SK-N-SH (cell line): Measurements from ENCODE around the gene TSSC4.

Experiments used
- FOXM1 ChIP-seq: IDR thresholded peaks from 2 replicates; pipeline ENCODE4 v1.4.0; 2012; ENCODE audit warnings: low read depth, mild to moderate bottlenecking
- MEF2A ChIP-seq: IDR thresholded peaks from 2 replicates; pipeline ENCODE4 v1.4.0; 2012; ENCODE audit warnings: low read depth, borderline replicate concordance
- RAD21 ChIP-seq: IDR thresholded peaks from 2 replicates; pipeline ENCODE4 v1.6.1; 2012; ENCODE audit warnings: mild to moderate bottlenecking, low read length
- TF ChIP-seq, protein P1 (sequence below): fragments of 200-600 bp; sonication (generic); IDR thresholded peaks from 2 replicates; pipeline ENCODE4 v1.6.1; 2017; ENCODE audit warnings: antibody characterized with exemption, mild to moderate bottlenecking, moderate library complexity
- TF ChIP-seq, protein P2 (sequence below): fragments of 150-350 bp; IDR thresholded peaks from 2 replicates; pipeline ENCODE4 v1.6.1; 2017; ENCODE audit warnings: antibody characterized with exemption, low read length, low read depth, borderline replicate concordance
- TF ChIP-seq, protein P3 (sequence below): IDR thresholded peaks from 2 replicates; pipeline ENCODE4 v1.4.0; 2012; ENCODE audit warnings: low read depth, borderline replicate concordance
- TF ChIP-seq, protein P4 (sequence below): IDR thresholded peaks from 2 replicates; pipeline ENCODE4 v1.4.0; 2012; ENCODE audit warnings: low read depth
- TF ChIP-seq, protein P5 (sequence below): fragments of 150-350 bp; IDR thresholded peaks from 2 replicates; pipeline ENCODE4 v1.6.1; 2016; ENCODE audit warnings: mild to moderate bottlenecking, low read depth, low read length

DNA sequence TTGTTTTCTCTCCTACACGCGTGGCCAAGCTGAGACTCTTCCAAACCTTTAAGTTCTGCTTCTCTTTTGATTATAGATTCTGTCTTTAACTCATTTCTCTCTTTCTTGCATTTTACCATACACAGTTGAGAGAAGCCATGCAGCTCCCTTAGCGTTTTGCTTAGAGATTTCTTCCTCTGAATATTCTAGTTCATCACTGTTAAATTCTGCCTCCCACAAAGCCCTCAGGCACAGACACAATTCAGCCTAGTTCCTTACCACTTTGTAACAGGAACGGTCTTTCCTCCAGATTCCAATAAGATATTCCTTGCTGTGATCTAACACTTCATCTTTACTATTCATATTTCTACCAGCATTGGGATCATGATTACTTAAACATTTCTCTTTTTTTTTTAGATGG is 48.1 kb upstream of the TSSC4 start:
- TF ChIP-seq RAD21 (no peak), MEF2A (no peak), FOXM1 (no peak)
- TF ChIP-seq, protein P1, sequence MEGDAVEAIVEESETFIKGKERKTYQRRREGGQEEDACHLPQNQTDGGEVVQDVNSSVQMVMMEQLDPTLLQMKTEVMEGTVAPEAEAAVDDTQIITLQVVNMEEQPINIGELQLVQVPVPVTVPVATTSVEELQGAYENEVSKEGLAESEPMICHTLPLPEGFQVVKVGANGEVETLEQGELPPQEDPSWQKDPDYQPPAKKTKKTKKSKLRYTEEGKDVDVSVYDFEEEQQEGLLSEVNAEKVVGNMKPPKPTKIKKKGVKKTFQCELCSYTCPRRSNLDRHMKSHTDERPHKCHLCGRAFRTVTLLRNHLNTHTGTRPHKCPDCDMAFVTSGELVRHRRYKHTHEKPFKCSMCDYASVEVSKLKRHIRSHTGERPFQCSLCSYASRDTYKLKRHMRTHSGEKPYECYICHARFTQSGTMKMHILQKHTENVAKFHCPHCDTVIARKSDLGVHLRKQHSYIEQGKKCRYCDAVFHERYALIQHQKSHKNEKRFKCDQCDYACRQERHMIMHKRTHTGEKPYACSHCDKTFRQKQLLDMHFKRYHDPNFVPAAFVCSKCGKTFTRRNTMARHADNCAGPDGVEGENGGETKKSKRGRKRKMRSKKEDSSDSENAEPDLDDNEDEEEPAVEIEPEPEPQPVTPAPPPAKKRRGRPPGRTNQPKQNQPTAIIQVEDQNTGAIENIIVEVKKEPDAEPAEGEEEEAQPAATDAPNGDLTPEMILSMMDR, result no peak
- TF ChIP-seq, protein P2, sequence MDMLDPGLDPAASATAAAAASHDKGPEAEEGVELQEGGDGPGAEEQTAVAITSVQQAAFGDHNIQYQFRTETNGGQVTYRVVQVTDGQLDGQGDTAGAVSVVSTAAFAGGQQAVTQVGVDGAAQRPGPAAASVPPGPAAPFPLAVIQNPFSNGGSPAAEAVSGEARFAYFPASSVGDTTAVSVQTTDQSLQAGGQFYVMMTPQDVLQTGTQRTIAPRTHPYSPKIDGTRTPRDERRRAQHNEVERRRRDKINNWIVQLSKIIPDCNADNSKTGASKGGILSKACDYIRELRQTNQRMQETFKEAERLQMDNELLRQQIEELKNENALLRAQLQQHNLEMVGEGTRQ, result no peak
- TF ChIP-seq, protein P3, sequence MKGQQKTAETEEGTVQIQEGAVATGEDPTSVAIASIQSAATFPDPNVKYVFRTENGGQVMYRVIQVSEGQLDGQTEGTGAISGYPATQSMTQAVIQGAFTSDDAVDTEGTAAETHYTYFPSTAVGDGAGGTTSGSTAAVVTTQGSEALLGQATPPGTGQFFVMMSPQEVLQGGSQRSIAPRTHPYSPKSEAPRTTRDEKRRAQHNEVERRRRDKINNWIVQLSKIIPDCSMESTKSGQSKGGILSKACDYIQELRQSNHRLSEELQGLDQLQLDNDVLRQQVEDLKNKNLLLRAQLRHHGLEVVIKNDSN, result no peak
- TF ChIP-seq, protein P4, sequence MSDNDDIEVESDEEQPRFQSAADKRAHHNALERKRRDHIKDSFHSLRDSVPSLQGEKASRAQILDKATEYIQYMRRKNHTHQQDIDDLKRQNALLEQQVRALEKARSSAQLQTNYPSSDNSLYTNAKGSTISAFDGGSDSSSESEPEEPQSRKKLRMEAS, result no peak
- TF ChIP-seq, protein P5, sequence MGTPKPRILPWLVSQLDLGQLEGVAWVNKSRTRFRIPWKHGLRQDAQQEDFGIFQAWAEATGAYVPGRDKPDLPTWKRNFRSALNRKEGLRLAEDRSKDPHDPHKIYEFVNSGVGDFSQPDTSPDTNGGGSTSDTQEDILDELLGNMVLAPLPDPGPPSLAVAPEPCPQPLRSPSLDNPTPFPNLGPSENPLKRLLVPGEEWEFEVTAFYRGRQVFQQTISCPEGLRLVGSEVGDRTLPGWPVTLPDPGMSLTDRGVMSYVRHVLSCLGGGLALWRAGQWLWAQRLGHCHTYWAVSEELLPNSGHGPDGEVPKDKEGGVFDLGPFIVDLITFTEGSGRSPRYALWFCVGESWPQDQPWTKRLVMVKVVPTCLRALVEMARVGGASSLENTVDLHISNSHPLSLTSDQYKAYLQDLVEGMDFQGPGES, result no peak
